Epithelial cell of esophagus (primary cell): Measurements from ENCODE around the gene TYSND1.

Source experiments
- DNase-seq: peaks from one replicate; pipeline ENCODE4 v3.0.0; 2010; ENCODE audit warnings: low read depth
- H3K4me3 ChIP-seq: 2 replicates; pipeline ENCODE4 v1.5.1; 2011; ENCODE audit warnings: mild to moderate bottlenecking, low read length, control low read depth
- TF ChIP-seq, protein P1 (sequence below): IDR thresholded peaks from 2 replicates; pipeline ENCODE4 v1.5.1; 2011; ENCODE audit warnings: low read depth, mild to moderate bottlenecking, low read length, control low read depth, inconsistent platforms; ENCODE audit not compliant: insufficient read depth; ENCODE audit errors: missing control alignments

Gene TYSND1

DNA sequence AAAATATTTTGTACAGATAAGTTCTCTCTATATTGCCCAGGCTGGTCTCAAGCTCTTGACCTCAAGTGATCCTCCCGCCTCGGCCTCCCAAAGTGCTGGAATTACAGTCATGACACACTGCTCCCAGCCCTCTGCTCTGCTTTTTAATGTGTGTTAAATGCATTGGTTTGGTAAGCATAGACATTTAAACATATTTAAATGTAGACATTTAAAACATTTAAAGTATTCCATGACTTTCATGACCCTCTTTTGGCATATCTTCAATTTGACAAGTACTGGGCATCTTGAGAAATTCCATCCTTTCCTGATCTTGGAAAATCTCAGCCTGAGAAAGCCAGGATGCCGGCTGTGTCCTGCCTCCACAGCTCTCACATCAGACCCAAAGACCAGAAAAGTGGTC, 29.0 kb upstream of the TYSND1 start:
- TF ChIP-seq, protein P1, sequence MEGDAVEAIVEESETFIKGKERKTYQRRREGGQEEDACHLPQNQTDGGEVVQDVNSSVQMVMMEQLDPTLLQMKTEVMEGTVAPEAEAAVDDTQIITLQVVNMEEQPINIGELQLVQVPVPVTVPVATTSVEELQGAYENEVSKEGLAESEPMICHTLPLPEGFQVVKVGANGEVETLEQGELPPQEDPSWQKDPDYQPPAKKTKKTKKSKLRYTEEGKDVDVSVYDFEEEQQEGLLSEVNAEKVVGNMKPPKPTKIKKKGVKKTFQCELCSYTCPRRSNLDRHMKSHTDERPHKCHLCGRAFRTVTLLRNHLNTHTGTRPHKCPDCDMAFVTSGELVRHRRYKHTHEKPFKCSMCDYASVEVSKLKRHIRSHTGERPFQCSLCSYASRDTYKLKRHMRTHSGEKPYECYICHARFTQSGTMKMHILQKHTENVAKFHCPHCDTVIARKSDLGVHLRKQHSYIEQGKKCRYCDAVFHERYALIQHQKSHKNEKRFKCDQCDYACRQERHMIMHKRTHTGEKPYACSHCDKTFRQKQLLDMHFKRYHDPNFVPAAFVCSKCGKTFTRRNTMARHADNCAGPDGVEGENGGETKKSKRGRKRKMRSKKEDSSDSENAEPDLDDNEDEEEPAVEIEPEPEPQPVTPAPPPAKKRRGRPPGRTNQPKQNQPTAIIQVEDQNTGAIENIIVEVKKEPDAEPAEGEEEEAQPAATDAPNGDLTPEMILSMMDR, result no peak
- no peak overlapping the region for H3K4me3 ChIP-seq
- DNase-seq, result no peak

DNA sequence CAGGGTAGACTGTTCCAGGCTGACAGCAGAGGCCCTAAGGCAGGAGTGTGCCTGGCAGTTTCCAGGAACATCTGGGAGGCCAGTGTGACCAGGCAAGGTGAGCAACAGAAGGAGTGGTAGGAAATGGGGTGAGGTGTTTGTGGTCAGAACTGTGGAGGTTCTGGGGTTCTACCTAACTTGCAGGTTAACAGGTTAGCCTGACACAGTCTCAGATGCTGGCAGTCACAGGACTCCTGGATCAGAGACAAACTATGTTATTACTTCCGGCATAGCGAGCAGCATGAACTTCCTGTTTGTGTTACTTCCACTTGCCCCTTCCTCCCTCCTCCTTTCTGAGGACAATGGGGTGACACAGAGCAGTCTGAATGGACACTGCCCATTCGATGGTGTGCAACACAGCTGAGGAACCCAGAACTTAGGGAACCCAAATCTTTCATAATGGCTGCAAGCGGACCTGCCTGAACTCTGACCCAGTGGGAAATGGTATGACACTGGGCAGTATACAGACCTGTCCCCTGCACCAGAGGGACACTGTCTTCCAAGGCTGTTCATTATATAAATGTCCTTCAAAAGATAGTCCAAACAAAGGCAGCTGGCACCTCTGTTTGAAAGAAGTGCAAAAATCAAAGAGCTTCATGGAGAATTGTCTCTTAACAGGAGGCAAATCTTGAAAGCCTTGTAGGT, 27.7 kb upstream of the TYSND1 start:
- peak; percentile 37 for DNase-seq
- TF ChIP-seq, protein P1, result no peak

DNA sequence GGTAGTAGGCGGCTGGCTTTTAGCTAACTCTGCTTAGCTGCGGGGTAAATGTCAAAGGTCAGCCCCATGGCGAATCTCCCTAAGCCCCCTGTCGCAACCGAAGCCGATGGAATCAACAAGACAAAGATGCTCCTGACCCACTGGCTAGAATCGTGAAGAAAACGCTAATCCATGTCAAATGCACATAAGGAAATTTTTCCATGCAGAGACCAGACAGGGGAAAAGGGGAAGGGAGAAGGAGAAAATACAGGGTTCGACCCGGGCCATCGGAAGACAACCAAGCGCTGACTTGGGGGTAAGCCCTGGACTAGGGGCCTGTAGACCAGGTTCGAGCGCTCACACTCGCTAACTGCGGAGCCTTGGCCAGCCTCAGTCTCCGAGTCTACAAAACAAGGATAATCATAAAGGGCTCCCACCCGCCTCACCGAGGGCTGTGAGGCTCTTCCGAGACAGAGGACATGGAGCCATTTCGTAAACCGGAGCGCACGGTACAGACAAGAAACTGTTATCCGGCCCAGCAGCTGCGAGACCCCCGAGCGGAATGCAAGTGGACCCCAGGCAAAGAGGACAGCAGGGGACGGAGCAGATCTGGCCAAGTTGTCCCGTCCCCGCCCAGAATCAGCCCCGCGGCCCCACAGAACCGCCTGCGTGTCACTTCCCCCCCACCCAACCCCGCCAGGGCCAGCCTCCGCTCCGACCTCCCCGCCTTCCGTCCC, 23.3 kb upstream of the TYSND1 start:
- TF ChIP-seq, protein P1, result no peak
- peak overlapping the region; percentile 99 for H3K4me3 ChIP-seq
- no peak for DNase-seq

More for the DNA sequence above, 27.7 kb upstream of the TYSND1 start:
- no peak overlapping the region for H3K4me3 ChIP-seq

DNA sequence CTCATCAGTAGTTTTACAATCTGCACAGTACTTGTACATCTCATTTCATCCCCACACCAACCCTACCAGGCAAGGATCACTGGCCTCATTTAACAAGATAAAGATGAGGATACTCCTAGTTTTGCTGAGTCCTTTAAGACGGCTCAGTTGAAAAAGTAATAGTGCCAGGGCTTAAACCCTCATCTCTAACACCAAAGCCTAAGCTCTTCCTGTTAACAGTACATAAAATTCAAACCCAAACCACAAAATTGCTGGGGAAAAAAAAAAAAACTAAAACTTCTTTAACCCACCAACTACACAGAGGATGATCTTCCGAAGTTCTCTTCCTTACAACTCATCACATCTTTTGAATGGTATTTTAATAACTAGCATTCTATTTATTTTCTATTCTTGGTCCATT, 22.5 kb upstream of the TYSND1 start:
- DNase-seq, result no peak
- TF ChIP-seq, protein P1, result no peak
- H3K4me3 ChIP-seq, result peak overlapping the region; percentile 99

DNA sequence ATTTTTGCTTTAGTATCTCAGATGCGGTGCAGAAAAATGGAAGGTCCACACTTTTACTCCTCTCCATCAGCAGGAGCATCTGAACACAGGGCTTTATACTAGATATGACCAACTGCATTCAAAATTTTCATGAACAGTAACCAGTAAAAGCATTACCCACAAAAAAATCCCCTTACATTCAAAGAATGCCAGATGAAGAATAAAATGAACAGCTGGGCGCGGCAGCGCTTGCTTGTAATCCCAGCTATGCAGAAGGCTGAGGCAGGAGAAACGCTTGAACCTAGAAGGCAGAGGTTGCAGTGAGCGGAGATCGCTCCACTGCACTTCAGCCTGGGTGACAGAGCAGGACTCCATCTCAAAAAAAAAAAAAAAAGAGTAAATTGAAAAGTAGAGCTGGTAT, 20.7 kb upstream of the TYSND1 start:
- H3K4me3 ChIP-seq, result no peak overlapping the region
- DNase-seq, result no peak
- TF ChIP-seq, protein P1, result no peak

DNA sequence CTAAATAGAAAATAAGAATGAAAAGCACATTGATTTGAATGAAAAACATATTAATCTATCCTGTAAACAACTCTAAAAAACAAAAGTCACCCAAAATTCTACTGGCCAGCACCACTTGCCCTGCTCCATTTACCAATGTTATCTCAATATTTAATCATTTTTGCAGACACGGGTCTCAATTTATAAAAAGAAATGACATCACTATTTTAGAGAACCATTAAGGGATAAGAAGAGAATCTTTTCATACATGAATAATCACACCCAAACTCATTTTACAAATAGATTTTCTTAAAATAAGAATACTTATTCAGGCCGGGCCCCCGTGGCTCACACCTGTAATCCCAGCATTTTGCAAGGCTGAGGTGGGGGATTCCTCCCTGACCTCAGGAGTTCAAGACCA, 19.9 kb upstream of the TYSND1 start:
- no peak for DNase-seq
- TF ChIP-seq, protein P1, result no peak
- H3K4me3 ChIP-seq, result no peak overlapping the region
